B cell (primary cell): ENCODE results near the gene CDC5L. TPM values are rescaled to one million over a fixed set of nuclear protein-coding genes. Genes with fewer than 3 reads are reported as not detected.

Source experiments
- ATAC-seq: fragments of 200-7000 bp; cut with Tn5 transposase; one replicate; pipeline ENCODE4 v1.10.0; 2021; ENCODE audit warnings: low read depth, mild to moderate bottlenecking, moderate number of reproducible peaks, moderate library complexity
- CTCF ChIA-PET: fragments of 350-600 bp; sonication (Branson Sonifier 250); formaldehyde crosslinking; loops from one replicate; lab custom pipeline; 2021; ENCODE audit warnings: antibody characterized with exemption, inconsistent platforms; lab: Charles Lee
- POLR2A ChIA-PET: fragments of 350-600 bp; sonication (Branson Sonifier 250); formaldehyde crosslinking; loops from one replicate; lab custom pipeline; 2021; ENCODE audit warnings: antibody characterized with exemption; lab: Charles Lee
- DNase-seq: peaks from one replicate; pipeline ENCODE4 v3.0.0; 2013
- H2AFZ ChIP-seq: 2 replicates; pipeline ENCODE4 v1.6.1; 2012; ENCODE audit warnings: mild to moderate bottlenecking, low read depth, low read length; ENCODE audit not compliant: insufficient read depth, poor library complexity, severe bottlenecking
- H3K27ac ChIP-seq, 2 donors: 1 replicate in 1 of 2; 2 replicates in 1 of 2; pipeline ENCODE4 v1.5.1; 2012 to 2013; ENCODE audit warnings: low read length in 2 of 2, mild to moderate bottlenecking in 2 of 2, moderate library complexity in 1 of 2
- H3K27me3 ChIP-seq, 4 experiments: fragments of 200-600 bp in 1 of 4; sonication (generic) in 1 of 4; replicated peaks in 1 of 4; 1 replicate in 2 of 4; 2 replicates in 2 of 4; pipeline versions ENCODE4 v1.6.1 to v1.7.0; 2013 to 2016; ENCODE audit warnings: low read length in 3 of 4, mild to moderate bottlenecking in 2 of 4, mixed read lengths in 1 of 4, moderate library complexity in 1 of 4; ENCODE audit not compliant: insufficient read depth in 4 of 4, control insufficient read depth in 3 of 4; ENCODE audit errors: control extremely low read depth in 1 of 4
- H3K36me3 ChIP-seq, 2 experiments: replicated peaks in 1 of 2; 1 replicate in 1 of 2; 2 replicates in 1 of 2; pipeline versions ENCODE4 v1.6.1 to v1.7.1; 2013; ENCODE audit warnings: low read length in 1 of 2; ENCODE audit not compliant: insufficient read depth in 2 of 2, control insufficient read depth in 1 of 2; ENCODE audit errors: control extremely low read depth in 1 of 2, extremely low read depth in 1 of 2
- H3K4me1 ChIP-seq, 2 donors: fragments of 200-600 bp in 1 of 2; sonication (generic) in 1 of 2; 1 replicate in 1 of 2; 2 replicates in 1 of 2; pipeline versions ENCODE4 v1.5.1 to v1.6.1; 2013 to 2017; ENCODE audit warnings: low read length in 2 of 2; ENCODE audit not compliant: control insufficient read depth in 2 of 2, insufficient read depth in 2 of 2
- H3K4me2 ChIP-seq: replicated peaks from 2 replicates; pipeline ENCODE3; 2012; ENCODE audit warnings: mild to moderate bottlenecking, low read depth, low read length; ENCODE audit not compliant: poor library complexity, severe bottlenecking
- H3K4me3 ChIP-seq, 5 experiments: fragments of 200-600 bp in 1 of 5; sonication (generic) in 1 of 5; 1 replicate in 3 of 5; 2 replicates in 2 of 5; pipeline versions ENCODE4 v1.5.1 to v1.7.0; 2011 to 2016; ENCODE audit warnings: low read length in 4 of 5, mild to moderate bottlenecking in 4 of 5, low read depth in 2 of 5, control low read depth in 1 of 5, moderate library complexity in 1 of 5; ENCODE audit not compliant: insufficient read depth in 1 of 5; ENCODE audit errors: control extremely low read depth in 1 of 5, extremely low read depth in 1 of 5
- H3K79me2 ChIP-seq: fragments of 200-600 bp; sonication (generic); one replicate; pipeline ENCODE4 v1.6.0; 2016; ENCODE audit warnings: low read length; ENCODE audit not compliant: control insufficient read depth, insufficient read depth
- H3K9ac ChIP-seq: fragments of 200-600 bp; sonication (generic); 2 replicates; pipeline ENCODE4 v1.6.1; 2017; ENCODE audit warnings: mild to moderate bottlenecking, low read length, moderate library complexity
- H3K9me3 ChIP-seq, 3 donors: one replicate each; pipeline versions ENCODE4 v1.6.1 to v1.7.1; 2013; ENCODE audit warnings: low read length in 2 of 3; ENCODE audit not compliant: control insufficient read depth in 2 of 3, insufficient read depth in 1 of 3; ENCODE audit errors: control extremely low read depth in 1 of 3
- H4K20me1 ChIP-seq: 2 replicates; pipeline ENCODE4 v1.6.0; 2012; ENCODE audit warnings: mild to moderate bottlenecking, low read length; ENCODE audit not compliant: insufficient read depth, control insufficient read depth, poor library complexity, severe bottlenecking
- H3K27ac Mint-ChIP-seq: one replicate; pipeline ENCODE4 v1.8.0; 2021; ENCODE audit warnings: mixed read lengths
- H3K27me3 Mint-ChIP-seq: one replicate; pipeline ENCODE4 v1.8.0; 2021; ENCODE audit warnings: mixed read lengths
- H3K4me1 Mint-ChIP-seq: one replicate; pipeline ENCODE4 v1.8.0; 2021; ENCODE audit warnings: mixed read lengths
- H3K4me3 Mint-ChIP-seq: one replicate; pipeline ENCODE4 v1.8.0; 2021; ENCODE audit warnings: mixed read lengths
- H3K9me3 Mint-ChIP-seq: one replicate; pipeline ENCODE4 v1.8.0; 2022; ENCODE audit warnings: mixed read lengths; ENCODE audit not compliant: insufficient read depth
- EZH2 ChIP-seq: IDR thresholded peaks from 2 replicates; pipeline ENCODE4 v1.6.1; 2012; ENCODE audit warnings: borderline replicate concordance, low read depth, mild to moderate bottlenecking, moderate library complexity, low read length; ENCODE audit not compliant: insufficient read depth, poor library complexity, severe bottlenecking
- WGBS: methylation state at CpG from one replicate; pipeline ENCODE4 v1.1.5; 2013; ENCODE audit warnings: missing lambda C conversion rate; ENCODE audit not compliant: insufficient coverage; 5-methylcytosine and 5-hydroxymethylcytosine counted together
- intact Hi-C: fragments of 100-400 bp; cut with micrococcal nuclease; formaldehyde crosslinking; loops from one replicate; pipeline ENCODE4 v1.10.0; 2022
- polyA plus RNA-seq: library from polyadenylated mRNA; depleted of rRNA; stranded (reverse); fragments of >200 nt; gene quantifications from 2 replicates; pipeline ENCODE4 v1.2.3, GENCODE V29; 2012
- total RNA-seq, 2 donors: library from RNA; stranded (reverse); fragments of 120-200 nt in 1 of 2; gene quantifications; 1 replicate in 1 of 2; 2 replicates in 1 of 2; pipeline versions ENCODE4 v1.2.3 to v1.2.4, GENCODE V29; 2013 to 2022
- TF ChIP-seq, protein P1 (sequence below): fragments of 200-600 bp; IDR thresholded peaks from one replicate; pipeline ENCODE4 v1.8.0; 2022; ENCODE audit warnings: antibody characterized with exemption, mild to moderate bottlenecking

Gene CDC5L
- total and polyA plus RNA-seq, 2 donors (not counting 1 experiment from before 2014, with no cell fraction given), result 4.1 to 22.2 TPM

DNA sequence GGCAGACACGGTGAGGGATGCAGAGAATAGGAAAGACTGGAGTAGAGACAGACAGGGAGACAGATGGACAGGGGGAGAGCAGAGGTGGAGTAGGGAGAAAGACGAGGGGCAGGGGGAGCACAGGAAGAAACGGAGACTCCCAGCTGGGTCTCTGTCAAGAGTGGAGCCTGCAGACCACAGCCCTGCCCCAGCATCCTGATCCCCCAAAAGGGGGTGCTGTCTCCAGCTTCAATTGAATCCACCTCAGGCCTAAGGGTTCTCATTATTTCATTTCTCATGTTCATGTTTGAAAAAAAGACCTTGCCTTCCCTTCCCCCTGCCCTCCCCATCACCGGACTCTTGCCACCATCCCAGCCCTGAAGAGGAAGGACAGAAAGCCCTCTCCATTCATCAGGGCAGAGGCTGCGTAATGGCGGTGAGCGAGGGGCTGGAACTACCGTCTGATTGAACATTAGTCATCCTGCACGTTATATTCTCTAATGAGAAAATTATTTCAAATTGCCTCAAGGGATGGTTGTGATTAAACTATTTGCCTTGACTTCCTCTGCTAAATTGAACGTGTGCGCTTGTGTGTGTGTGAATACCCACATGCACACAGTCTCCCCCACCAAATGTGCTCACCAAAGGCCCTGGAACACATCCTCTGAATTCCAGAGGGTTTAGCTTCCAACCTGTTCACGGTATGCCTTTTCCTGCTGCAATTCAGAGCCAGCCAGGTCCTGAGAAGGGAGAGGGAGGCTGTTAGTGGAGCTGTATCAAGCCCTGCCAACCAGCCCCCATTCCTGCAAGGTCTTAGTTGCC lies 98.3 kb downstream of the CDC5L start:
- DNase-seq (no peak), ATAC-seq (no peak)
- Histone ChIP-seq H3K4me1 (no peaks in the 10 kb centered on the region), H3K9me3 (no peaks in the 10 kb centered on the region), H3K4me3 (no peak overlapping the region), H3K9ac (no peak overlapping the region), H3K36me3 (no peaks in the 10 kb centered on the region), H3K27me3 (peaks cover 0 to 5% (median 2%) of the 10 kb centered on the region in 4 experiments), H2AFZ (no peak overlapping the region), H3K79me2 (no peaks in the 10 kb centered on the region), H3K27ac (no peak overlapping the region), H3K4me2 (no peak overlapping the region), H4K20me1 (no peaks in the 10 kb centered on the region)
- ChIA-PET CTCF (interaction anchor here (2.4 kb wide), 1 partner anchor 10 kb away, joined by 13 read pairs; no protein-coding TSS in a partner anchor), POLR2A (no interaction called here)
- Mint-ChIP-seq H3K9me3 (no peaks in the 10 kb centered on the region), H3K4me1 (no peaks in the 10 kb centered on the region), H3K27me3 (peaks cover 31% of the 10 kb centered on the region), H3K27ac (no peak overlapping the region), H3K4me3 (no peak overlapping the region)
- TF ChIP-seq EZH2, result no peak
- WGBS, result 60% methylated on average over 4 of the region's 12 CpGs
- intact Hi-C loops, result no loop called here

DNA sequence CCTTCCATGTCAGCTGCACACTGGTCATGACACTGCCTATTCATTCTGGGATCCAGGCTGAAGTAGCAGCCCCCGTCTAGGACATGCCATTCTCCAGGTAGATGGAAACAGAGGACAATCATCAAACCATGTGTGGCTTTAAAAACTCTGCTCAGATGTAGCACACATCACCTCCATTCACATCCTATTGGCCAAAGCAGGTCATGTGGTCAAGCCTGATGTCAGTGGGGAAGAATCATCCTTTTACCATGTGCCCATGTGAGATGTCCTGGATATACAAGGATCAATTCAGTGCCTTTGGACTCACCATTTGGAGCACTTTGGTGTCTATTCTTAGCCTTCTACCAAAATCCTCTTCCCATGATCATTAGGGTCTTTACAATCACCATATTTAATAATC lies 99.5 kb downstream of the CDC5L start:
- Mint-ChIP-seq H3K27me3 (peaks cover 34% of the 10 kb centered on the region), H3K27ac (no peak overlapping the region), H3K4me3 (no peak overlapping the region), H3K9me3 (no peaks in the 10 kb centered on the region), H3K4me1 (no peaks in the 10 kb centered on the region)
- no peak for TF ChIP-seq EZH2
- TF ChIP-seq, protein P1, sequence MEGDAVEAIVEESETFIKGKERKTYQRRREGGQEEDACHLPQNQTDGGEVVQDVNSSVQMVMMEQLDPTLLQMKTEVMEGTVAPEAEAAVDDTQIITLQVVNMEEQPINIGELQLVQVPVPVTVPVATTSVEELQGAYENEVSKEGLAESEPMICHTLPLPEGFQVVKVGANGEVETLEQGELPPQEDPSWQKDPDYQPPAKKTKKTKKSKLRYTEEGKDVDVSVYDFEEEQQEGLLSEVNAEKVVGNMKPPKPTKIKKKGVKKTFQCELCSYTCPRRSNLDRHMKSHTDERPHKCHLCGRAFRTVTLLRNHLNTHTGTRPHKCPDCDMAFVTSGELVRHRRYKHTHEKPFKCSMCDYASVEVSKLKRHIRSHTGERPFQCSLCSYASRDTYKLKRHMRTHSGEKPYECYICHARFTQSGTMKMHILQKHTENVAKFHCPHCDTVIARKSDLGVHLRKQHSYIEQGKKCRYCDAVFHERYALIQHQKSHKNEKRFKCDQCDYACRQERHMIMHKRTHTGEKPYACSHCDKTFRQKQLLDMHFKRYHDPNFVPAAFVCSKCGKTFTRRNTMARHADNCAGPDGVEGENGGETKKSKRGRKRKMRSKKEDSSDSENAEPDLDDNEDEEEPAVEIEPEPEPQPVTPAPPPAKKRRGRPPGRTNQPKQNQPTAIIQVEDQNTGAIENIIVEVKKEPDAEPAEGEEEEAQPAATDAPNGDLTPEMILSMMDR, result no peak
- Histone ChIP-seq H3K9me3 (no peaks in the 10 kb centered on the region), H3K4me3 (no peak overlapping the region), H3K27me3 (peaks cover 0 to 5% (median 2%) of the 10 kb centered on the region in 4 experiments), H3K36me3 (no peaks in the 10 kb centered on the region), H3K9ac (no peak overlapping the region), H3K4me1 (no peaks in the 10 kb centered on the region), H4K20me1 (no peaks in the 10 kb centered on the region), H3K79me2 (no peaks in the 10 kb centered on the region), H2AFZ (no peak overlapping the region), H3K27ac (no peak overlapping the region), H3K4me2 (no peak overlapping the region)
- CTCF ChIA-PET, result no interaction called here
- intact Hi-C loops, result no loop called here
- ATAC-seq, result no peak
- WGBS, result 83% methylated on average over 1 of the region's 1 CpG
- no peak for DNase-seq
- POLR2A ChIA-PET, result no interaction called here
